Adipose tissue (tissue), 3 donors: ENCODE data around the gene GAA. TPM values are rescaled to one million over a fixed set of nuclear protein-coding genes. Genes with fewer than 3 reads are reported as not detected.

ENCODE experiments used
- H3K27ac ChIP-seq: one replicate; pipeline ENCODE4 v1.5.1; 2013; ENCODE audit warnings: low read depth, low read length
- WGBS, 3 donors: extraction: QIAGEN DNeasy Blood & Tissue Kit; methylation state at CpG; one replicate each; pipeline ENCODE4 v1.1.7; 2013; 5-methylcytosine and 5-hydroxymethylcytosine counted together
- polyA plus RNA-seq, 3 donors: library from polyadenylated mRNA; stranded (reverse); fragments of 200-250 nt; gene quantifications; one replicate each; pipeline ENCODE4 v1.2.3, GENCODE V29; 2013
- donor health status: healthy with polysubstance abuse.
- donor health status: Bipolar disorder and iron deficiency.
- donor health status: healthy.

Gene GAA
- polyA plus RNA-seq, result 10 to 100 TPM; 21.0 to 30.0 (median 26.2) TPM

- H3K27ac ChIP-seq, result no peak within 1 kb of the TSS
- WGBS, 3 donors, result 0 to 1% (median 1%) methylated on average over 85 to 114 of the region's 114 CpGs
Observed at GRCh38 chr17:80101011-80101945, at the start of gene GAA. TSS of gene GAA (plus strand) at chr17:80101581. CDS start at chr17:80104587, 3,006 bp downstream.

DNA sequence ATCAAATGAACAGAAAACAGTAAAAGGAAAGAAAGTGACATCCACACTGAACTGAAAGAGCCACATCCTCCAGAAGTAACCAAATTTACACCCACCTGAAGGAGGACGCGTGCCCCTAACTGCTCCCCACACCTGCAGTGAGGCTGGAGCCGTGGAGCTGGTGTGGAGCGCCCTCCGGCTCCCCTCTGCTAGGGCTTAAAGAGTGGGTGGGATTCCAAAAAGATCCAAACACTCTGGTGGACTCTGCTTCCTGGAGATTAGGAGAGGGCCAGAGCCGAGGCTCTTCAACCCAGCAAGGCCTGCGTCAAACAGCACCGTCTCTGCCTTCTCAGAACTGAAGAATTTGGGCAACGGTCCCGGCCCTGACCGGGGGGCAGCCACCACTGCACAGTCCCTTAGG is 49.7 kb upstream of the GAA start:
- H3K27ac ChIP-seq, result no peak overlapping the region
- 93 to 97% (median 94%) methylated on average over 11 of the region's 11 CpGs for WGBS, 3 donors

GRCh38 chr17:80053102-80053501 is 48.3 kb upstream of the GAA start:
- WGBS, 3 donors, result 75 to 92% (median 87%) methylated on average over 10 of the region's 10 CpGs
- no peak overlapping the region for H3K27ac ChIP-seq

DNA sequence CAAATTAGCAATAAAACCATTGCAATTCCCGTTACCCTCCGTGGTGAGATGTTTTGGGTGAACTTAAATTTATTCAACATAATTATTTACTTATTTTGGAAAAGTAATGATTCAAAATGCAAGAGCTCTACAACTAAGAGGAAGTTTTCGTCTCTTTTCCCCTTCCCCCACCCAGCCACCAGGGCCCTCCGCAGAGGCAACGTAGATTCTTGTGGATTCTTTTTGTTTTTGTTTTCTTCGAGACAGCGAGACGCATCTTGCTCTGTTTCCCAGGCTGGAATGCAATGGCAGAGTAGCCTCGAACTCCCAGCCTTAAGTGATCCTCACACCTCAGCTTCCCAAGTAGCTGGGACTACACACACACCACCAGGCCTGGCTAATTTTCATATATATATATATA is 45.8 kb upstream of the GAA start:
- H3K27ac ChIP-seq, result no peak overlapping the region
- WGBS, 3 donors, result 88 to 92% (median 90%) methylated on average over 9 of the region's 9 CpGs

DNA sequence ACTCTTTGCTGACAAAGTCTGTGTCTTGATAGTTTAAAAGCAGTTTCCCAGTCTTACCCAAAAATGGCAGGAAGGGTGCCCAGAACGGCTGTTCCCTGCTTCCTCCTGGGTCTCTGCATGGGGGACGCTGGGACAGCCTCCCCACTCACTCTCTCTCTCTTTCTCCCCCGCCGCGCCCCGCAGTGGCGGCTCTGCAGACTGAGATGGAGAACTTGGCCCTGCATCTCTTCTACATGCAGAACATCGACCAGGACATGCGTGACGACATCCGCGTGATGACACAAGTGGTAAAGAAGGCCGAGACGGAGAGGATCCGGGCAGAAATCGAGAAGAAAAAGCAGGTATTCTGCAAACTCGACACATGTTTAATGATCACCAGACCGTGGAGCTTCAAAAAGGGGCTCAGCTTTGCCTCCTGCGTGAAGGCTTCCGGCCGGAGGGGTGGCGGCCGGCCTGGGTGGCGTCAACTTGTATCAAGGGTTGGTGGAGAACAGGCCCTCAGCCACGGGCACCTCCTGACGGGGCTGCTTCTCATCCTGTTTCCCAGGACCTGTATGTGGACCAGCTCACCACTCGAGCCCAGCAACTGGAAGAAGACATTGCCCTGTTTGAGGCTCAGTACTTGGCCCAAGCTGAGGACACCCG is 42.9 kb upstream of the GAA start:
- WGBS, 3 donors, result 92 to 95% (median 93%) methylated on average over 28 of the region's 28 CpGs
- no peak overlapping the region for H3K27ac ChIP-seq

DNA sequence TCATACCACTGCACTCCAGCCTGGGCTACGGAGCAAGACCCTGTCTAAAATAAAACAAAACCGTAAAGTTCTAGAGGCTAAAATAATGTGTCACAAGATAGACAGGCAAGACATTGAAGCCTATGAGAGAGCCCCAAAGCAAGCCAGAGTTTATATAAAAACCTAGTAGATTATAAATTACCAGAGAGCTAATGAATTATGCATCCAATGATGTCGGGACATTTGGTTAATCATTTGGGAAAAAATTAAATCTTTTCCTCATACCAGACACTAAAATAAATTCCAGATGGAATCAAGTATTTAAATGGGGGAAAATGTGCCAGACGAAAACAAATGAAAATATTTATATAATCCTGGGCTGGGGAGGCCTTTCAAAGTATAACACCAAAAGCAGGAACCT is 40.7 kb upstream of the GAA start:
- 76 to 83% (median 76%) methylated on average over 4 of the region's 4 CpGs for WGBS, 3 donors
- no peak overlapping the region for H3K27ac ChIP-seq

GRCh38 chr17:80061421-80061820 is 40.0 kb upstream of the GAA start:
- no peak overlapping the region for H3K27ac ChIP-seq
- 80 to 88% (median 82%) methylated on average over 12 of the region's 12 CpGs for WGBS, 3 donors

DNA sequence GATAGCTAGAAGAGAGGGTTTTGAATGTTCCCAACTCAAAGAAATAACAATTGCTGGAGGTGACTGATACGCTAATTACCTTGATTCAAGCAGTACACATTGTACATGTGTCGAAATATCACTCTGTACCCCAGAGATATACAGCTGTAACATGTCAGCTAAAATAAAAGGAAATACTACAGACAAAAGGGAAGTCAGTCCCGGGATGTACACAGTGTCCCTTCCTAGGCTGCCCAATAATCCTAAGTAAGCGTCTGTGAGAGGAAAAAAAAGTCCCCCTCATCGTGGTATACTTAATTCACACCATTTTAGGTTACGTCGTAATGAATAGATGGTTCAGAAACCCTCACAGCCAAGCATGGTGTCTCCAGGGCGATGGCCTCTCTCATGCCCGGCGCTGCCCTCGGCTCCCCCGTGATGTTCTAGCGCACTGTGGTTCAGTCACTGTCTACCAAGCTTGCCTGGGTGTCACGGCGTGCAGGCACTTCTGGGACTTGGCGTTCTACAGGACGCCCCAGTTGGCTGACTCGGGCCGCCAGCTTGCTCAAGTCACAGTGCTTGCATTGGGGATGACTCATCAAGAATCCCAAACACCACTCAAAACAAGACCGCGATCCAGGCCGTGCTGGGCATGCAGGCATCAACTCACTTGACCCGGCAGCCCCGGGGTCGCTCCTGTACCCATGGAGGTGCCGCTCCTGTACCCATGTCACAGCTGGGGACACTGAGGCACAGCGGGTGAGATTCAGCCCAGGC is 37.4 kb upstream of the GAA start:
- WGBS, 3 donors, result 69 to 91% (median 71%) methylated on average over 27 of the region's 27 CpGs
- H3K27ac ChIP-seq, result no peak overlapping the region

DNA sequence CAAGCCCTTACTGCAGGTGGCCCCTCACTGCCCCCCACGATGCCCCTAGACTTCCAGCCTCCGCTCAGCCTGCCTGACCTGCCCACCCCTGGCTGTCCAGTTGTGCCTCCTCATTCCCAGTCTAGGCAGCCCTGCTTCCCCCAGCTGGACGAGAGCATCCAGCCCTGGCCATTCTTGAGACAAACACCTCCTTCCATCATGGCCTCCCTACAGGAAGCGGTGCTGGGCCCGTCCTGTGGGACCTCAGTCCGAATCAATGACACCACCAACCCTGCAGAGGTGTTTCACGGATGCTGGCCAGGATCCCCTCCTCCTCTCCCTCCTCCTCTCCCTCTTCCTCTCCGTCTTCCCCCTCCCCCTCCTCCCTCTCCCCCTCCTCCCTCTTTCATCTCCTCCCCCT is 36.7 kb upstream of the GAA start:
- WGBS, 3 donors, result 69 to 81% (median 79%) methylated on average over 8 of the region's 8 CpGs
- H3K27ac ChIP-seq, result no peak overlapping the region

GRCh38 chr17:80065478-80066170 is 35.8 kb upstream of the GAA start:
- WGBS, 3 donors, result 74 to 90% (median 79%) methylated on average over 31 to 32 of the region's 32 CpGs
- H3K27ac ChIP-seq, result no peak overlapping the region

- 94 to 95% (median 95%) methylated on average over 31 of the region's 31 CpGs for WGBS, 3 donors
- no peak overlapping the region for H3K27ac ChIP-seq
Observed at GRCh38 chr17:80067393-80067986, 33.9 kb upstream of the GAA start.

DNA sequence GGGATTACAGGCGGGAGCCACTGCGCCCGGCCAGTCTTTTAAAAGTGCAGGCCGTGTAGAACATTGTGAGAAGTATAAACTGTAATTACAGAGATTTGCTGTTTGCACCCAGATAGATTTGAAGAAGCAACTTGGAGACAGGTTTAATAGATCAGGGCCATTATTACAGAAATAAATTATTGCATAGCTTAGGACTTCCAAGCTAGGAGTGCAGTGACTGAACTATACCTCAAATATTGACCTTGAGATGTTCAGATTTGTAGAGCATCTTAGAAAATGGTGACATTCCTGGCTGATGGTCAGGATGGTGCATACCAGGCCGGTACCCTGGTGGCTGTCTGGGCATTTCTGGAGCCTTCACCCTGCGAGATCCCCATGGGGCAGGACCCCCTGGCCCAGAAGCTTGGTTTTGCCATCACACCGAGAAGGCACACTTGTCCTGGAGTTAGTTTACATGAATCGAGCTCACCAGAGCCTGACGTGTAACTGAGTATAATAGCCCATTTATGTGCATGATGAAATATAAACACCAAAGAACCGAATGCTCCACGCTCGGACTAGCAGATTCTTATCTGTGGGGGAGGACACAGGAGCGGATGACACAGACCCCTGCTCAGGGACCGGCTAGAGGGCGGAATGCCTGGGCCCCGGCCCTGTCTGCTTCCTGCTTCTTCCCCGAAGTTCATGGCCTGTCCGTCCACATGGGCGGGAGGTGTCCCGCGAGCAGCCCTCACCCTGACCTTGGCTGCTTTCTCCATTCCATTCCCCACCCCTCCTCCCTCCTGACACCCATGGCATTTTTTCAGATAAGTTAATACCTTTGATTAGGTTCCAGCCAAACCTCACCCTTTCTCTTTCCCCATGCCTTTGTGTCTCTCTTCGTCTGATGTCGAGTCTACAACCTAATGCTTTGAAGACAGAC is 32.8 kb upstream of the GAA start:
- peak overlapping the region; percentile 46 for H3K27ac ChIP-seq

DNA sequence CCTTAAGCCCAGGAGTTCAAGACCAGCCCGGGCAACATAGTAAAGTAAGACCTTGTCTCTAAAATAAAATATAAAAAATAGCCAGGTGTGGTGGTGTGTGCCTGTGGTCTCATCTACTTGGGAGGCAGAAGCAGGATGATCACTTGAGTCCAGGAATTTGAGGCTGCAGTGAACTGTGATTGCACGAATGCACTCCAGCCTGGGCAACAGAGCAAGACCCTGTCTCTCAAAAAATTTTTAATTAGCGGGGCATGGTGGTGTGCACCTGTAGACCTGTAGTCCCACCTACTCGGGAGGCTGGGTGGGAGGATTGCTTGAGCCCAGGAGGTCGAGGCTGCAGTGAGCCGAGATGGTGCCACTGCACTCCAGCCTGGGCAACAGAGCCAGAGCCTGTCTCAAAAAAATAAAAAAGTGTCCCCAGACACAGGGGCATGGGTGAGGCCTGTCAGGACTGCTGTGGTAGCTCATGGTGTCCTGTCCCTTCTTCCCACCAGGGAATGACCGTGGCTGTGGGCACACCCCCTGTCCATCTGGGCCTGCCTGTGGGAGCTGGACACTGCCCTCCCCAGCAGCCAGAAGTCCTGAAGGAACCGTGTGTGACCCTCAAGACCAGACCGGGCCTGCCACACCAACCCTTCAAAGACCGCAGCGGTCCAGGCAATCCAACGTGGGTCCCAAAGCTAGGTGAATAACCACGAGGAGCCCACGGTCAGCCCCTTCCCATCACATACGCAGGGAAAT is 30.8 kb upstream of the GAA start:
- 62 to 67% (median 64%) methylated on average over 15 of the region's 15 CpGs for WGBS, 3 donors
- H3K27ac ChIP-seq, result peak overlapping the region; percentile 72

More for the DNA sequence above, 32.8 kb upstream of the GAA start:
- WGBS, 3 donors, result 37 to 62% (median 47%) methylated on average over 23 of the region's 23 CpGs

- peak overlapping the region; percentile 72 for H3K27ac ChIP-seq
- 12 to 24% (median 22%) methylated on average over 20 of the region's 20 CpGs for WGBS, 3 donors
Observed at GRCh38 chr17:80071116-80071841, 30.1 kb upstream of the GAA start.

DNA sequence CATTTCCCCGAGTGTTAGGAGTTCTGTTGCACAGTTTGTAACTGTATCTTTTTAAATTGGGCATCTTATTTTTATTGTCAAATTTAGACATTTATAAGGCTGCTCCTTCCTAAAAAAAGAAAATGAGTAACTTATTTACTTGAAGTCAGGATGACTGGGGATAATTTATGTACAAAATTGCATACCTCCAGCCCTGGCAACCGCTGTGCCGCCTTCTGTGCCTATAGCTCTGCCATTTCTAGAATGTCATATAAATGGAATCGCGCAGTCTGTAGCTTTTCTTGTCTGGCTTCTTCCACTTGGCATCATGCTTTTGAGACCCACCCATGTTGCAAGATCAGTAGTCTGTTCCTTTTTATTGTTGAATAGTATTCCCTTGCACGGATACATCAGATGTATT is 29.0 kb upstream of the GAA start:
- 93 to 96% (median 95%) methylated on average over 6 of the region's 6 CpGs for WGBS, 3 donors
- H3K27ac ChIP-seq, result no peak overlapping the region

- H3K27ac ChIP-seq, result no peak overlapping the region
- 81 to 86% (median 85%) methylated on average over 6 of the region's 6 CpGs for WGBS, 3 donors
Observed at GRCh38 chr17:80080081-80080480, 21.3 kb upstream of the GAA start.
